HG03354 (cell line): ENCODE measurements around the gene ZC3H13.

ENCODE experiments used
- ATAC-seq: cut with Tn5 transposase; IDR thresholded peaks from one replicate; pipeline ENCODE4 v1.9.1; 2021; ENCODE audit warnings: mild to moderate bottlenecking; ENCODE audit not compliant: unreplicated experiment, poor library complexity, severe bottlenecking

Gene ZC3H13

DNA sequence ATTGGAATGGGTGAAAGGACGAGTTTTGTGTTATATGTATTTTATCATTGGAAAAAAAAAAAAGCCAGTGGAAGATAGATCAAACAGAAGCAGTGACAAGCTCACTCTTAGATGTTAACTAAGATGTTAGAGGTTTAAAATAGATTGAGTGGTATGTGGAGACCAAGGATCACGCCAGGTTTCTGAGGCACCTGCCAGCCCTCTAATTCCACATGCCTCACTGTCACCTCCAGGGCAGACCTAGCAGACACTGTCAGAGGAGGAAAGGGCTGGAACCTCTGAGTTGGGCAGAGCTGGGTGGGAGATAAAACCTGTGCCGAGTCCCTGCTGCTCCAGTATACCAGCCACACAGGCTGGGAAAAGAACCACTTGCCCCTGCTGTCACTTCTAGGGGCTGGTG lies 143.5 kb downstream of the ZC3H13 start:
- no peak for ATAC-seq

DNA sequence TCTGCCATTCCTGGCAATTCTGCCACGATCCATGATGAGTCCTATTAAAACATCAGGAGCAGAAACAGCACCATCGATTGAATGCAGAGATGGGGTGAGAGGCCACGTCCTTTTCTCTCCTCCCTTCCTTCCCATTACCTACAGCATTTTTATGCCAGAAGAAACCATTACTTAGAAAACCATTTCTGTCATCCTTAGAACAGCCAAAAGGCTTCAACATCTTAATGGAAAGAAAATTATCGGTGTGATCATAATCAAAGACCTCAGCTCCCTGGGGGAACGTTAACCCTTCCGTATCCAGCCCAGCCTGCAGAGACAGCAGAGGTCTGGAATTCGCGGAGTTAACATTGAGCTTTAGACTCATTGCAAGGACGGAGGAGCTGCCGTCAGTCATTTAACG lies 145.0 kb downstream of the ZC3H13 start:
- no peak for ATAC-seq
